Stimulated activated CD4-positive, alpha-beta T cell treated with anti-CD3 and anti-CD28 coated beads, Interleukin-12 subunit alpha, Interleukin-12 subunit beta, amount 100 ng/mL, for 24 hours (primary cell): ENCODE measurements around the gene LACC1.

Experiments used
- DNase-seq, 2 experiments: peaks; one replicate each; pipeline ENCODE4 v3.0.0-alpha.2; 2020; ENCODE audit warnings: low read depth in 2 of 2

LACC1 gene

GRCh38 chr13:43883631-43884030, 3.9 kb downstream of the LACC1 start:
- no peak for DNase-seq

DNA sequence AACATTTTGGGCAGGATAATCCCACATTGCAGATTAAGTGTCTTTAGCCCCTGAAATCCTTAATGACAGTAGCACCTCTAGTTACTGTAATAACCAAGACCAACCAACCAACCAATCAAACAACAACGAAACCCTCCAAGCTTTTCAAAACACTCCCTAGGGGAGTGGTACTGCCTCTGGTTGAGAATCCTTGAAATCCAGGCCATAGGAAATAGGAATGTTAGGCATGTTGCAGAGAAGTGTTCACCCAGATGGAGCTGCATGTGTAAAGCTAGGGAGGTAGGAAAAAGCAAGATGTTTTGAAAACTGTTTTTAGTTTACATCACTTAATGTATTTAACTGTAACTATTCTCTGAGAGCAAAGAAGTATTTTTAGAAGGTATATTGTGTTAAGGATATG, 4.5 kb downstream of the LACC1 start:
- no peak for DNase-seq

DNA sequence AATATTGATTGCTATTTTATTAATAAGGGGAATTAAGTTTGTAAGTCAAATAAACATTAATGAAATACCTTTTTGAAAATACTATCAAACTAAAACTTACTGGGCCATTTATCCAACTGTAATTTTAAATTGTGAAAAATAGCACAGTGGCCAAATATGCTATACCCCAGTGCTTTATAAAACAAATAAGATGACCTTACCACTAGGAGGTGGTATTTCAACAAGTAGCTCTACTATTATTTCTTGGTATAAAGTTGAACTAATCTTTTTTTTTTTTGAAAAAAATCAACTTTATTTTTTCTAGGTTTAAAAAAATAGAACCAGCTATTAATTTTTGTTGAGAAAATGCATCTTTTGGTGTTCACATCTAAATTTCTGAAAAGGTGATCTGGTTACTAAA, 14.7 kb downstream of the LACC1 start:
- DNase-seq: no peak

- no peak for DNase-seq
Measured at GRCh38 chr13:43895940-43896339, 16.2 kb downstream of the LACC1 start.

DNA sequence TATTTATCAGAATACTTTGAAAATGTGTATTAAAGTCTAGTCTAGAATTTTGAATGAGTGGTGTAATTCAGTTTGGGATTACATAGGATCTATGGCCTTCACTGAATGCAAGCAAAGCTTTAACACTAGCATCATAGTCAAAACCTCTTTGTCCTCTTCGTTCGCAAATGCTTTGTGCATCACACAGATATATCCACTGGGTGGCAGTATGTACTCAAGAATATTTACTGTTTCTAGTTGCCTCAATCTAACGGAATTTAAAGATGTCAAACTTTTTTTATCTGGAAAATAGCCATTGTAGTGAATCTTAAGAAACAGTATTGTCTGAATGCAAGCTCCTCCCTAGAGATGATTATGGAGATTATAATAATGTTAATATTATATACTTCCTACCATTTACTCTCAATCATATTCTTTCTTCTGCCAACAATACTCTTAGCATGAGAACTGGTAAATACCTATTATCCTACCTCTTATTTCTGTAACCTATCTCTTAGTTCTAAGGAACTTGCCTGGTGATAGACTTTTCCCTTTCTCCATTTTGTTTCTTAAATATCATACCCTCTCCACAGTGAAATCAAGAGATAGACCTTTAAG, 25.8 kb downstream of the LACC1 start:
- no peak for DNase-seq

DNA sequence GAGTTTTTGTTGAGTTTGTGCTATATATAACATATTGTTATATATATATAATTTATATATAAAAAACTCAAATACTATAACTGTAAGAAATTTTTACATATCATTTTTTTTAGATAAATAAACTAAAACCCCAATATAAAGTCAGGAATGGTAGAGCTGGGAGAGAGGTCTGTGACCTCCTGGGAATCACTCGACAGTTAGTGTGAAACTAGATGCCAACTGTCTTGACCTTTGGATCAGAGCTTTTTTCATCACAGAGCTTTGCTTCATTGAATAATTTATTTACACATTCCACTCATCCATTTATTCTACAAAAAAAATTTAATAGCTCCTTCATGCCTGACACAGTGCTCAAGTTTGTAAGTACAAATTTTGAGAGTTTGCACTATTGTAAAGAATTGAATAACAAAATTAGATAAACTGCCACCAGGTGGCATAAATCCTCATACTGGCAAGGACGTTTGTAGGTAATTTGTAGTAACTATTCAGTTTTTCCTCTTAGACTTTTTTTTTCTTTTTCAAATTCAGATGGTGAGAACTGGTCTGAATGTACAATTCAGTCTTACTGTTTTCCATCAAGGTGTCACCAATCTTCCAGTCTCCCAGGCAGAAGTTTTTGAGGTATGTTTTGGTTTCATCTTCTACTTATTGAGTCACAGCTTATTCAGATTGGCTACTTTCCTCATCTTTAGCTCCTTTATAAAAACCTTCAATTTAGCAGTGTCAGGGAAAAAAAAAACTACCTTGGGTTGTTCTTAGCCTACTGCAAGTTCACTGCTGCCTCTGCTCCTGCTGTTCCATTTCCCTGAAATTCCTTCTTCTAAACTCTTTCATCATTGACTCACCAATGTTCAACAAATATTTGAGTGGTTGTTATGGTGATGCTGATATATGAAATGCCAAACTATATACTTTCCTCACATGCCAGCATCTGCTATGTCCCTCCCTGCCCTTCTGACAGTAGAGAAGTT, 28.7 kb downstream of the LACC1 start:
- DNase-seq: no peak

- no peak for DNase-seq
Measured at GRCh38 chr13:43910856-43911255, 31.2 kb downstream of the LACC1 start.

GRCh38 chr13:43911278-43911677, 31.6 kb downstream of the LACC1 start:
- no peak for DNase-seq

DNA sequence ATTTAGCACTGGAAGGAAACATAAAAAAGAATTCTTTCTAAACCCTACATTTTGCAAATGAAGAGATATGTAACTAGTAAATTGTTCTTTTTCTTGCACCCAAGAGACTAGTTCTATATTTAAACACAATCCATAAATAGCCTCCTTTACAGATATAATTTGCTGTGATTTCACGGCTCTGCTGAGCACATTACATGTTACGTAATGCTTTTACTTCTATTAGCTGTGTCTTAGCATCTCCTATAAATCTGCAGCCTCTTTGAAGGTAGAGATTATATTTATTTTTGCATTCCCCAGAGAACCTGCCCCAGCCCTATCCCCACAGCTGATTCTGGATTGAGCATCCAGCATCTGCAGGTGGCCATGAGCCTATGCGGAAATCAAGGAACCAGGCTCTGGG, 32.2 kb downstream of the LACC1 start:
- no peak for DNase-seq

- DNase-seq: no peak
Measured at GRCh38 chr13:43915451-43915850, 35.7 kb downstream of the LACC1 start.

- DNase-seq: no peak
Measured at GRCh38 chr13:43916828-43917227, 37.1 kb downstream of the LACC1 start.

DNA sequence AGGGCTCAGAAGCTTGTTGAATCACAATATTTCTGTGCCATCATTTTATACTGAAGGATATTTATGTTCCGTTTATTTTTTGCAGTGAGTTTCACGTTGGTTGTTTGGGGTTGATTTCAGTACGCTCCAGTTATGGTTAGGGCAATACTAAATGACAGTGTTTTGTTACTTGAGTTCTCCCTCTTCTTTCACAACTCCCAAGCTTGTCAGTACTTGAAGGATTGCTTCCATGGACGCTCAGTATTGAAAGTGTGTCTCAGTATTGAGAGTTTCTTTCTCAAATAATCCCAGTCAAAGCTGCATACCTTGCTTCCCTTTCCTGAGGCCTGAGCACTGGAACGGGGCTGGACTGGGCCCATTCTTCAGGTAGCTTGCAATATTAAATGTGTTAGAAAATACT, 38.9 kb downstream of the LACC1 start:
- DNase-seq: no peak

DNA sequence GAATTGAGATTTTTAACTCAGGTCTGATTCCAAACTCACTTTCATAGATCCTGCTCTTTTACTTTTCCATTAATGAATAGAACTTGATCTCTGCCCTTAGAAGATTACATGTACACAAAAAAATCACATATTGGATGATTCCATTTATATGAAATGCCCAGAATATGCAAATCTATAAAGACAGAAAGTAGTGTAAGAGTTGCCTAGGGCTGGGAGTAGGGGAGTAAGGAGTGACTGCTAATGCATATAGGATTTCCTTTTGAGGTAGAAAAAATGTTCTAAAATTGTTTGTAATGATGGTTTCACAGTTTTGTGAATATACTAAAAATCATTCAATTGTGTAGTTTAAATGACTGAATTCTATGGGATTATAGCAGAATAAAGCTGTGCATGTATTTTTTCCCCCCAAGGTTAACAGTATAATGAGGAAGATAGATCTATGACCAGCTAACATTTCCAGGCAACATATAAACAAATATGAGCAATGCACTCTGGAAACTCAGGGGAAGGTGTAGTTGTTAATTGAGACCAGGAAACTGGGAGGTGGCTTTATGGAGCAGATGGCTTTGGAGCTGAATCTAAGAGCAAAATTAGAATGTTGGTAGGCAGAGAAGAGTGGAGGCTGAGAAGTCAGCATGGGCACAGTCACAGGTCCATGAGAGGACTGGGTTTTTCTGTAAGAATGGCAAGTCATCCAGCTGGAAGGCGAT, 41.4 kb downstream of the LACC1 start:
- DNase-seq: no peak

- DNase-seq: no peak
Measured at GRCh38 chr13:43924549-43925245, 45.0 kb downstream of the LACC1 start.

GRCh38 chr13:43929947-43930346, 50.2 kb downstream of the LACC1 start:
- DNase-seq: no peak

GRCh38 chr13:43933378-43933777, 53.7 kb downstream of the LACC1 start:
- DNase-seq: no peak

DNA sequence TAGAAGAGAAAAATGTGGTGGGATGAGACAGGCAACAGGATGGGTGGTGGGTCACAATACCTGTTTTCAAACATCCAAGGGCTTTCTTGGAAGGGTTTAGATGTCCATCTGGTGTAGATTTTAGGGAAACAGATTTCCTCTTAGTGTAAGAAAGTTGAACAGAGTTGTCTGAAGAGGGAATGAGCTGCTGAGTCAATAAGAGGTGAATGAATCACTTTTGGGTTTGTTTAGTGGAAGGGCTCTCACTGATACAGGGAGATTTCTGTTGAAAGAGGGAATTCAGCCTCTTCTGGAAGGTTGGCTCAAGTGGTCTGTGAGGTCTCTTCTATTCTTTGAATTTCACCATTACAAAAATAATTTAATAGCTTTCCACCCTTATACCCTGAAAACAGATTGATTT, 54.6 kb downstream of the LACC1 start:
- no peak for DNase-seq

DNA sequence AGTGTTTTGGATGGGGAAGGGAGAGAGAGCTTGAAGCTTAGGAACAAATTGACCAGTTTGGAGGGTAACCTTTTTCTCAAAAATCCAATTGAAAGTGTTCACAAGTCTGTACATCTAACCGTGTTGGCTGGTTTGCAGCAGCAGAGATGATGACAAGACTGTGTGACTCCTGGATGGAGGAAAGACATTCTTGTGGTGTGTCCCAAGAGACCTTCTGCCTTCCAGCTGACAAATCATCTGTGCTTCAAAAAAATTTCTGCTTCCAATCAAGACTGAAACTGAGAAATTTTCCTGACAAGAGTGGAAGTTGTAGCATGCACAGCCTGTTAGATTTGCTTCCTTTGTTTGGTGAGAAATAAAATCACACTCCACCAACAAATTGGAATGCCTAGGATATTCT, 56.2 kb downstream of the LACC1 start:
- no peak for DNase-seq

DNA sequence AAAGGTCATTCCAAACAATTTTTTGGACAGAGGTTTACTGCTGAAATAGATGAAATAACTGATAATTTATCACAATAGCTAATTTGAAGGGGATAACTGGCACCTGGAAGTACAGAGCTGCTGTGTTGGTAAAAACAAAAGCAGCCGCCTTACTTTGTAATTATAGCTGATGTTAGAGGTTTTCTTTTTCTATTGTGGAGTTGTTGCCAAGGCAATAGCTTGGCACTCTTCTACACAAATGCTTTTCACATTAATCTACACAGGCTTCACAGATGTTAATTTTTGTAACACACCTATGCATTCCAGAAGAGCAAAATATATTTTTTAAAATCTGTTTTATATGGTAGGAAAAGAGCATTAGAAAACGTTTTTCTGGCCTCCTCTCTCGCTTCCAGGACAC, 56.9 kb downstream of the LACC1 start:
- DNase-seq: no peak

DNA sequence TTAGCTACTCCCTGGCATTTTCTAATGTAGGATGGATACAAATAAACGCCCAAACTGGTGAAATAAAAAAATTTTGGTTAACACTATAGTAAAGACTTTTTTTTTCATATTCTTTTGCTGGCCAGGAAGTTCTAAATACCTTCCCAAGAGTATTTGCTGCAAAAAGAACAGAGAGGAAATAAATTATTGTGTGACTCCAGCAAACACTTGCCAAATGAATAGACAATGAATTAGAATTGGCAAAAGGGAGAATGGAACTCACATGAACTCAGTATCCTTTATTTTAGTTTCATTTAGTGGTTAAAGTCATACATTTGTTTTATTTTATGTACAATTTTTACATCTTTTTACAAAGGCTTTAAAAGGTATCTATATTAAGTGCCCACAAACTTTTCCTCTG, 58.1 kb downstream of the LACC1 start:
- DNase-seq: no peak

DNA sequence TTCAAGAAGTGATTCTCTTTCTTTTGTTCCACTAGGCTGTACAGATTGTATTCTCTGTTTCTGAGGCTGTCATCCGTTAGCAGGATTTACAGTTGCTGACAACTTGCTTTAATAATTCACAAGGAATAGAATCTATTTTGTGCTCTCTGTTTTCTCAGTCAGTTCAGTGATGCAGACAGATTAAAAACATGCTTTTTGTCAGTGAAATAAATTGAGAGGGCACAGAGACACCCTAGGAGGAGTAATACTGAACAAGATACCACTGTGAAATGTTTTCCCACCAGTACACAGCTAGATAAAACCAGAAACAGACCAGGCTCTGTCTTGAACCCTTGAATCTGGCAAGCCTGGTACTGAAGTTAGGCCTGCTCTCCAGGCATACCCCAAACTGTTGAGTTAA, 58.7 kb downstream of the LACC1 start:
- DNase-seq: no peak

GRCh38 chr13:43939086-43939485, 59.4 kb downstream of the LACC1 start:
- DNase-seq: no peak
